Measurements from ENCODE around the gene PXDC1. TPM values are rescaled to one million over a fixed set of nuclear protein-coding genes. Genes with fewer than 3 reads are reported as not detected.
"Not testable (repeated sequence)": the region's sequence is repeated elsewhere in the genome, so short reads cannot be mapped to it uniquely, and the experiment has no call there.

Gene PXDC1
- total RNA-seq, 1 donor from 2014 or later, result 41.0 TPM

DNA sequence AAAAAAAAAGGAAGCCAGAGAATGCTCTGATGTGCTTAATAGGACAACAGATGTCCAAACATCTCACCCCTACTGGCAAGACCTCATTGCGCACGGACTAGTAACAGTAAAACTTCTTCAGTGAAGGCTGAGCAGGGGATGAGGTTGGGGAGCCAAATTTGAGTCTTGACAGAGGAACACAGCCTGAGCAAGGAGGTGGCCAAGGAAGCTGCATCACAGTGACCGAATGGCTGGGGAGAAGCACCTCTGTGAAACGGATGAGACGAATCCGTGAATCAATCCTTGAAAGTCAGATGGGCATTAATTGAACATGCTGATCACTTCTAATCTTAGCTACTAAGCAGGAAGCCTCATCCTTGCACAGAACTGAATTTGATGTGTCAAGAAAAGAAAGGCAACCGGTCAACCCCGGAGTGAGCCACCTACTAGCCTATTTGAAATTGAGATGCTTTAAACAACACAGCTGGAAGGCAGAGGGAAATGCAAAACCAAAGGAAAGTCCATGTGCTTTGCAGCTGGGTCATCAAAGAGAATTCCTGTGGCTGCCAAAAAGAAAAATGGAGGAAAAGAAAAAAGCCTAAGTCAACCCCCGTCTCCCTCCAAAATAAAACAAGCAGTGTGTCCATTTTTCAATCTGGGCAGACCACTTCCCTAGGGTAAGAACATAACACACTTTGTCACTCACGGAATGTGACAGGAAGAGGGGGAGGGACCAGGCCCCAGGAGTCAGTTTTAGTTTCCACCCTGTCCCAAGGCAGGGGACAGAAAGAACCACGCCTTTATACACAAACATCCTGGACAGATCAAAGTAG lies 29.5 kb downstream of the PXDC1 start:
- H3K9me3 Mint-ChIP-seq (ENCODE audit: unreplicated experiment), result no peaks in the 10 kb centered on the region
- H3K27me3 Mint-ChIP-seq (ENCODE audit: unreplicated experiment), result no peaks in the 10 kb centered on the region
- DNase-seq (ENCODE audit: low spot score), result no peak
- H3K27ac Mint-ChIP-seq (ENCODE audit: unreplicated experiment), result no peak overlapping the region
- peaks cover 38% of the 10 kb centered on the region for H3K36me3 Mint-ChIP-seq (ENCODE audit: low read depth, unreplicated experiment)
- H3K4me3 Mint-ChIP-seq (ENCODE audit: unreplicated experiment), result peak overlapping the region; percentile 58
- TF ChIP-seq, protein P1, sequence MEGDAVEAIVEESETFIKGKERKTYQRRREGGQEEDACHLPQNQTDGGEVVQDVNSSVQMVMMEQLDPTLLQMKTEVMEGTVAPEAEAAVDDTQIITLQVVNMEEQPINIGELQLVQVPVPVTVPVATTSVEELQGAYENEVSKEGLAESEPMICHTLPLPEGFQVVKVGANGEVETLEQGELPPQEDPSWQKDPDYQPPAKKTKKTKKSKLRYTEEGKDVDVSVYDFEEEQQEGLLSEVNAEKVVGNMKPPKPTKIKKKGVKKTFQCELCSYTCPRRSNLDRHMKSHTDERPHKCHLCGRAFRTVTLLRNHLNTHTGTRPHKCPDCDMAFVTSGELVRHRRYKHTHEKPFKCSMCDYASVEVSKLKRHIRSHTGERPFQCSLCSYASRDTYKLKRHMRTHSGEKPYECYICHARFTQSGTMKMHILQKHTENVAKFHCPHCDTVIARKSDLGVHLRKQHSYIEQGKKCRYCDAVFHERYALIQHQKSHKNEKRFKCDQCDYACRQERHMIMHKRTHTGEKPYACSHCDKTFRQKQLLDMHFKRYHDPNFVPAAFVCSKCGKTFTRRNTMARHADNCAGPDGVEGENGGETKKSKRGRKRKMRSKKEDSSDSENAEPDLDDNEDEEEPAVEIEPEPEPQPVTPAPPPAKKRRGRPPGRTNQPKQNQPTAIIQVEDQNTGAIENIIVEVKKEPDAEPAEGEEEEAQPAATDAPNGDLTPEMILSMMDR (IDR thresholded peaks at IDR 0.05; ENCODE audit: unreplicated experiment), result no peak
- peaks cover 9% of the 10 kb centered on the region for H3K4me1 Mint-ChIP-seq (ENCODE audit: unreplicated experiment)

DNA sequence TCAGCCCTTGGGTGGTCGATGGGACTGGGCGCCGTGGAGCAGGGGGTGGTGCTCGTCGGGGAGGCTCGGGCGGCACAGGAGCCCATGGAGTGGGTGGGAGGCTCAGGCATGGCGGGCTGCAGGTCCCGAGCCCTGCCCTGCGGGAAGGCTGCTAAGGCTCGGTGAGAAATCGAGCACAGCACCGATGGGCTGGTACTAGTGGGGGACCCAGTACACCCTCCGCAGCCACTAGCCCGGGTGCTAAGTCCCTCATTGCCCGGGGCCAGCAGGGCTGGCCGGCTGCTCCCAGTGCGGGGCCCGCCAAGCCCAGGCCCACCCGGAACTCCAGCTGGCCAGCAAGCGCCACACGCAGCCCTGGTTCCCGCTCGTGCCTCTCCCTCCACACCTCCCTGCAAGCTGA lies 30.7 kb downstream of the PXDC1 start:
- H3K4me3 Mint-ChIP-seq (ENCODE audit: unreplicated experiment); H3K9me3 Mint-ChIP-seq (ENCODE audit: unreplicated experiment); H3K27me3 Mint-ChIP-seq (ENCODE audit: unreplicated experiment); DNase-seq (ENCODE audit: low spot score); H3K27ac Mint-ChIP-seq (ENCODE audit: unreplicated experiment); H3K4me1 Mint-ChIP-seq (ENCODE audit: unreplicated experiment): not testable (repeated sequence)
- peaks cover 30% of the 10 kb centered on the region for H3K36me3 Mint-ChIP-seq (ENCODE audit: low read depth, unreplicated experiment)

DNA sequence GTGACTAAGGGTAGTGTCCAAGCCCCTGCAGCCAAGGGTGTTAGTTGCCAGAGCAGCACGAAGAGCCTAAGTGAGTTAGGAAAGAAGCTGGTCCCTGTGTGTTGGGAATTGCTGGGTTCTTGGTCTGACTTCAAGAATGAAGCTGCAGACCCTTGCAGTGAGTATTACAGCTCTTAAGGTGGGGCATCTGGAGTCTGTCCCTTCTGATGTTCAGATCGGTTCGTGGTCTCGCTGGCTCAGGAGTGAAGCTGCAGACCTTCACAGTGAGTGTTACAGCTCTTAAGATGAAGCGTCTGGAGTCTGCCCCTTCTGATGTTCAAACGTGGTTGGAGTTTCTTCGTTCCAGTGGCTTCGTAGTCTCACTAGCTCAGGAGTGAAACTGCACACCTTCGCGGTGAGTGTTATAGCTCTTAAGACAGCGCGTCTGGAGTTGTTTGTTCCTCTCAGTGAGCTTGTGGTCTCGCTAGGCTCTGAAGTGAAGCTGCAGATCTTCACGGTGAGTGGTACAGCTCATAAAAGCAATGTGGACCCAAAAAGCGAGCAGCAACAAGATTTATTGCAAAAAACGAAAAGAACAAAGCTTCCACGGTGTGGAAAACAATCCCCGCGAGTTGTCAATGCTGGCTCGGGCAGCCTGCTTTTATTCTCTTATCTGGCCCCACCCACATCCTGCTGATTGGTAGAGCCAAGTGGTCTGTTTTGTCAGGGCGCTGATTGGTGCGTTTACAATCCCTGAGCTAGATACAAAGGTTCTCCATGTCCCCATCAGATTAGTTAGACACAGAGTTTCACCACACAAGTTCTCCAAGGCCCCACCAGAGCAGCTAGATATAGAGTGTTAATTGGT lies 31.8 kb downstream of the PXDC1 start:
- DNase-seq (ENCODE audit: low spot score), result no peak

DNA sequence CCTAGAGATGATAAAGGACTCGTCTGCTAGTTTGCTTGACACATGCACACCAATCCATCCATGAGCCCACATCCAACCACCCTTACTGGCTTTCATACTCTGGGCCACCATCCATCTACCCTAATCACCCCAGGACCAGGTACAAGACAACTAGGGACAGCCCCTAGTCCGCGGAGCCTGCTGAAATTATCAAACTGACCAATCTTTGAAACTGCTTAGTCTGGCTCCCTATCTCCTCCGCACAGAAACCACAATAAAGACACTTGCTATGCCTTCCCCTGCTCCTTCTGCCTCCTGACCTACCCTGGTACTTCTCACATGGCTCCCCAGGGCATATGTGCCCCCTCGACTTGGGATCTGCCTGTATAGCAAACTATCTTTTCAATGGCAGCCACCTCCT lies 33.1 kb downstream of the PXDC1 start:
- DNase-seq (ENCODE audit: low spot score), result no peak
- H3K4me3 Mint-ChIP-seq (ENCODE audit: unreplicated experiment), result no peak overlapping the region
- TF ChIP-seq, protein P1 (IDR thresholded peaks at IDR 0.05; ENCODE audit: unreplicated experiment), result no peak
- H3K36me3 Mint-ChIP-seq (ENCODE audit: low read depth, unreplicated experiment), result peaks cover 22% of the 10 kb centered on the region
- peaks cover 9% of the 10 kb centered on the region for H3K4me1 Mint-ChIP-seq (ENCODE audit: unreplicated experiment)
- H3K27me3 Mint-ChIP-seq (ENCODE audit: unreplicated experiment), result peaks cover 2% of the 10 kb centered on the region
- H3K27ac Mint-ChIP-seq (ENCODE audit: unreplicated experiment), result no peak overlapping the region
- no peaks in the 10 kb centered on the region for H3K9me3 Mint-ChIP-seq (ENCODE audit: unreplicated experiment)

More for the DNA sequence above, 31.8 kb downstream of the PXDC1 start:
- Mint-ChIP-seq H3K27me3 (ENCODE audit: unreplicated experiment) (no peaks in the 10 kb centered on the region), H3K4me1 (ENCODE audit: unreplicated experiment) (peaks cover 9% of the 10 kb centered on the region), H3K27ac (ENCODE audit: unreplicated experiment) (no peak overlapping the region), H3K9me3 (ENCODE audit: unreplicated experiment) (no peaks in the 10 kb centered on the region), H3K4me3 (ENCODE audit: unreplicated experiment) (peak overlapping the region; percentile 12), H3K36me3 (ENCODE audit: low read depth, unreplicated experiment) (peaks cover 30% of the 10 kb centered on the region)
- TF ChIP-seq, protein P1 (IDR thresholded peaks at IDR 0.05; ENCODE audit: unreplicated experiment), result no peak

DNA sequence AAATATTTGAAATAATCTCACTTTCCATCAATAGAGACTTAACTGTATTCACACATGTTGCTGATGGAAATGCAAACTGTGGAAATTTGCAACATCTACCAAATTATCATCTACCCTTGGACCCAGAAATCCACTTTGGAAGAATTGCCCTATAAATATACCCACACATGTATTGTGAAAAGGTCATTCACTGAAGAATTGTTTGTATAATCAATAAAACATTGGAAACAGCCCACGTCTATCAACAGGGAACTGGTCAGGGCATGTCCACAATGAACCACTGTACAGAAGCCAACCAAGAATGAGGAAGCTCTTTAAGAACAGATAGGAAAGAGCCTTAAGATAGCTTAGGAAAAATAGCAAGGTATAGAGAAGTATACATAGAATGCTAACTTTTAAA lies 36.2 kb downstream of the PXDC1 start:
- H3K27ac Mint-ChIP-seq (ENCODE audit: unreplicated experiment), result no peak overlapping the region
- H3K9me3 Mint-ChIP-seq (ENCODE audit: unreplicated experiment), result no peaks in the 10 kb centered on the region
- no peak for DNase-seq (ENCODE audit: low spot score)
- peaks cover 2% of the 10 kb centered on the region for H3K27me3 Mint-ChIP-seq (ENCODE audit: unreplicated experiment)
- H3K36me3 Mint-ChIP-seq (ENCODE audit: low read depth, unreplicated experiment), result peaks cover 9% of the 10 kb centered on the region
- H3K4me3 Mint-ChIP-seq (ENCODE audit: unreplicated experiment), result no peak overlapping the region
- no peaks in the 10 kb centered on the region for H3K4me1 Mint-ChIP-seq (ENCODE audit: unreplicated experiment)
- TF ChIP-seq, protein P1 (IDR thresholded peaks at IDR 0.05; ENCODE audit: unreplicated experiment), result no peak
